GM18870 (cell line): Measurements from ENCODE around the gene SRP14.
A peak's percentile ranks its signal among the peaks of the same experiment; 100 is the strongest.
"Not testable (repeated sequence)": the region's sequence is repeated elsewhere in the genome, so short reads cannot be mapped to it uniquely, and the experiment has no call there.

ENCODE experiments used
- ATAC-seq: cut with Tn5 transposase; IDR thresholded peaks from one replicate; pipeline ENCODE4 v1.9.1; 2021; ENCODE audit warnings: moderate library complexity; ENCODE audit not compliant: unreplicated experiment

SRP14 gene

GRCh38 chr15:40051616-40052415, 12.8 kb upstream of the SRP14 start:
- ATAC-seq: no peak

- ATAC-seq: no peak
These were observed 11.9 kb upstream of the SRP14 start for GRCh38 chr15:40050788-40051470.

GRCh38 chr15:40048926-40049475, 10.0 kb upstream of the SRP14 start:
- no peak for ATAC-seq

GRCh38 chr15:40048211-40048792, 9.3 kb upstream of the SRP14 start:
- ATAC-seq: no peak

GRCh38 chr15:40047415-40048210, 8.6 kb upstream of the SRP14 start:
- peak; percentile 48 for ATAC-seq

GRCh38 chr15:40046721-40047414, 7.9 kb upstream of the SRP14 start:
- no peak for ATAC-seq

- ATAC-seq: peak; percentile 7
These were observed 6.7 kb upstream of the SRP14 start for GRCh38 chr15:40045572-40046217.

GRCh38 chr15:40044717-40045571, 6.0 kb upstream of the SRP14 start:
- peak; percentile 42 for ATAC-seq

- ATAC-seq: no peak
These were observed 5.1 kb upstream of the SRP14 start for GRCh38 chr15:40043927-40044716.

- no peak for ATAC-seq
These were observed 3.9 kb upstream of the SRP14 start for GRCh38 chr15:40042791-40043320.

- no peak for ATAC-seq
These were observed 1.8 kb upstream of the SRP14 start for GRCh38 chr15:40040770-40041169.

- ATAC-seq: no peak
These were observed 1.3 kb upstream of the SRP14 start for GRCh38 chr15:40040293-40040635.

GRCh38 chr15:40038275-40038637, 725 bp downstream of the SRP14 start:
- no peak for ATAC-seq

GRCh38 chr15:40037721-40038120, 1.3 kb downstream of the SRP14 start:
- no peak for ATAC-seq

GRCh38 chr15:40035182-40035581, 3.8 kb downstream of the SRP14 start:
- not testable (repeated sequence) for ATAC-seq

- no peak for ATAC-seq
These were observed 4.6 kb downstream of the SRP14 start for GRCh38 chr15:40034186-40034946.

- no peak for ATAC-seq
These were observed 6.7 kb downstream of the SRP14 start for GRCh38 chr15:40032125-40032839.
